ENCODE results near the gene PLEKHA7.

PLEKHA7 gene

DNA sequence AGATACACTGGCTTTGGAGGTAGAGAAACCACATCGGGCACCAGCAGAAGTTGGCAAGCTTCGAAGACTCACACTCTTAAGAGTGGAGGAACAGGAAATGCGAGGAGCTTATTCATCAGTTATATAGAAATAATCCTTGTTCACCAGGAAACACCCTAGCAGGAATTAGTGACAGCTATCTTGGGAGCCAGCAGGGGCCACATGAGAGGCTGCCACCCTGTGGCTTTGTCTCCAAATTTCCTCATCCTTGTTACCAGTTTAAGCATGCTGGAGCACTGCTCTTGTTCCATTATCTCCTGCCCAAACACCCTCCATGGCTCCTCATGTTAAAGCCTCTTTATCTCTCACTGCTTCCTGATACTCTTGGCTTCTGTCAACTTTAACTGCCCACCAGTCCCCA, 131.0 kb downstream of the PLEKHA7 start:
- no peak for DNase-seq (ENCODE audit: low read depth, low spot score)
- H3K4me3 ChIP-seq (ENCODE audit: low read depth, low read length) = no peak overlapping the region
- POLR2A ChIA-PET = no interaction called here
- no peak for TF ChIP-seq CTCF (IDR thresholded peaks at IDR 0.05; ENCODE audit: insufficient read depth, low read length, missing control alignments)
- CTCF ChIA-PET = interaction anchor here (1.0 to 1.6 kb wide), 3 partner anchors 10 to 98 kb away, joined by 4 to 12 read pairs (median 7); no protein-coding TSS in a partner anchor

DNA sequence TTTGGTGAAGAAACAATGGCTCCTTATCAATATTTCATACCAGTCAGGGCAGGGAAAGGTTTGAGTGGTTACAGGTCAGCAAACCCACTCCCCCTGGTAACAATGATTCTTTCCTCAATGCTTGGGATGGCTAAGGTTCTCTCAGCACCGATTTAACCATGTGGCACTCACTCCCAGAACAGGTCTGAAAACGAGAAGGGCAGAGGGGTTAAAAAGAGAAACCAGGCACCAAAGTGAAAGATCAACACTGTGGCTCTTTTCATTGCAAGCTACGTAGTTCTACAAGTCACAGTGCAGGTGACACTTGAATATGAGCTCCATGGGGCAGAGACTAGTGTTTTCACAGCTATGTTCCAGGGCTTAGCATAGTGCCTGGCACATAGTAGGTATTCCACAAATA, 132.4 kb downstream of the PLEKHA7 start:
- ChIA-PET POLR2A (no interaction called here), CTCF (interaction anchor here (1.1 to 1.4 kb wide), 3 partner anchors 66 to 97 kb away, joined by 3 read pairs; no protein-coding TSS in a partner anchor)
- no peak for DNase-seq (ENCODE audit: low read depth, low spot score)
- TF ChIP-seq CTCF (IDR thresholded peaks at IDR 0.05; ENCODE audit: insufficient read depth, low read length, missing control alignments) = no peak
- H3K4me3 ChIP-seq (ENCODE audit: low read depth, low read length) = no peak overlapping the region

GRCh38 chr11:16881074-16881709, 133.0 kb downstream of the PLEKHA7 start:
- DNase-seq (ENCODE audit: low read depth, low spot score) = no peak
- TF ChIP-seq CTCF (IDR thresholded peaks at IDR 0.05; ENCODE audit: insufficient read depth, low read length, missing control alignments) = peak; percentile 17
- ChIA-PET CTCF (interaction anchor here (1.1 to 1.4 kb wide), 3 partner anchors 65 to 97 kb away, joined by 3 read pairs; no protein-coding TSS in a partner anchor), POLR2A (no interaction called here)
- H3K4me3 ChIP-seq (ENCODE audit: low read depth, low read length) = no peak overlapping the region

DNA sequence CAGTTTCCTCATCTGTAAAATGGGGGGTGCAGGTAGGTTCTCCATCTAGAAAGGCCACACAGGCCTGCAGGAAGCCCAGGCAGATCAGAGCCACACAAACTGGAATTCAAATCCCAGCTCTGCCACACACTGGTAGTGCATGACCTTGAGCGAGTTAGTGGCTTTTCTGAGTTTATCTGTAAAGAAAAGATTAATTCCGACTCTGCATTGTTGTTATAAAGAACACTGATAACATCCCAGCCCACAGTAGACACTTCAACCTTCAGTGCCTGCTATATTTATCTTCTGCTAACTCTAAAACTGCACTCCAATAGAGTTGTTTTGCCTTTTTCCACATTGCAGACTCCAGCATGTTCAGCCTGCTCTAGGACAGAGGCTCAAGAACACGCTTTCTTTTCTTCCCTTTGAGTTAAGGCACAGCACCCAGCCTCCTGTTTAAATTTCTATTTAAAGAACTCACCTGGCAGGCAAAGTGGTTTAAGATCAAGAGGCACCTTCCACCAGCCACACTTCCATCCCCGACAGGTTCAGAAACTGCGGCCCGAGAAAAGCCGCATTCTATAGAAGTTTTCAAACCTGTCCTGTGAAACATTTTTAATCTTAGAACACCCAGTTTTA, 133.9 kb downstream of the PLEKHA7 start:
- CTCF ChIA-PET = interaction anchor here (0.8 kb wide), 1 partner anchor 60 kb away, joined by 4 read pairs; no protein-coding TSS in a partner anchor
- DNase-seq (ENCODE audit: low read depth, low spot score) = no peak
- TF ChIP-seq CTCF (IDR thresholded peaks at IDR 0.05; ENCODE audit: insufficient read depth, low read length, missing control alignments) = no peak
- POLR2A ChIA-PET = no interaction called here
- no peak overlapping the region for H3K4me3 ChIP-seq (ENCODE audit: low read depth, low read length)

GRCh38 chr11:16879690-16880089, 134.5 kb downstream of the PLEKHA7 start:
- DNase-seq (ENCODE audit: low read depth, low spot score) = no peak
- ChIA-PET CTCF (interaction anchor here (0.8 kb wide), 1 partner anchor 59 kb away, joined by 4 read pairs; no protein-coding TSS in a partner anchor), POLR2A (no interaction called here)
- H3K4me3 ChIP-seq (ENCODE audit: low read depth, low read length) = no peak overlapping the region
- no peak for TF ChIP-seq CTCF (IDR thresholded peaks at IDR 0.05; ENCODE audit: insufficient read depth, low read length, missing control alignments)

GRCh38 chr11:16876837-16877236, 137.4 kb downstream of the PLEKHA7 start:
- DNase-seq (ENCODE audit: low read depth, low spot score) = no peak
- CTCF ChIA-PET = interaction anchor here (0.8 kb wide), 1 partner anchor 55 kb away, joined by 3 read pairs; no protein-coding TSS in a partner anchor
- POLR2A ChIA-PET = no interaction called here
- H3K4me3 ChIP-seq (ENCODE audit: low read depth, low read length) = no peak overlapping the region
- TF ChIP-seq CTCF (IDR thresholded peaks at IDR 0.05; ENCODE audit: insufficient read depth, low read length, missing control alignments) = no peak
